HG02885 (cell line): ENCODE measurements around the gene METTL21A.

Experiments used
- ATAC-seq: cut with Tn5 transposase; IDR thresholded peaks from one replicate; pipeline ENCODE4 v1.9.1; 2021; ENCODE audit warnings: mild to moderate bottlenecking; ENCODE audit not compliant: unreplicated experiment, poor library complexity

METTL21A gene

DNA sequence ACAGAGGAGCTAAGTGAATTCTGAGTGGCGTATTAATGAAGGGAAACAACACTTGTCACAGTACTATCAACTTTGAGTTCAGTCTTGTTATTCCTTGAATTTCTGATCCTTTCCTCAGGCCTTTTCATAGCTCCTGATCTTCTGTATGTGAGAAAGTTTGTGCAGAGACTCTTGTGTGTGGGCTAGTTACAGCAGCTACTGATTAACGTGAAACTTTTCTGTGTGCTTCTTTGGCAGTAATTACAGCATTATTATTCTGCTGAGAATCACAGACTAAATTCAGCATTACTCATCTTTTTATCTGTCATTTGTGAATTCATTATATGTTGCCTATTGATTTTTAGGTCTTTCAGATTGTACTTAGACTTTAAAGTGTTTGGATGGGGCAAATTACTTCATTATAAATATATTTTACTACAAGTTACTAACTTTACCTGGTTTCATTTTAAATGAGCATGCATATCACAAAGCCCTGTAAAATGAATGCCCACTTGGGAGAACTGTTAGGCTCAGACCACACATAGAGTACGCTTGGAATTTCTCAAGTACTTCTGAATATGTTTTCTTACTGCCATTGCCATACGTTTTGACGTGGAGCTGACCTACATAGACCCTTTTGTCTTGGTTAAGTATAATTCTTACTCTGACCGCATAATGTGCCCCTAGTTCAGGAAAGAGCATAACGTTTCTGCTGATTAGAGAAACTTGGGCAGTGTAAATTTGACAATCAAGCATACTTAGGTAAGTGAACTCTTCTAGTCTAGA lies 59.3 kb downstream of the METTL21A start:
- ATAC-seq: no peak
